Naive thymus-derived CD4-positive, alpha-beta T cell (primary cell): ENCODE results near the gene MYOCD. TPM values are rescaled to one million over a fixed set of nuclear protein-coding genes. Genes with fewer than 3 reads are reported as not detected.

ENCODE experiments used
- ATAC-seq: fragments of 150-1000 bp; cut with Tn5 transposase; 2 replicates; pipeline ENCODE4 v1.10.0; 2021; ENCODE audit warnings: mild to moderate bottlenecking, moderate library complexity
- CTCF ChIA-PET: fragments of 350-600 bp; sonication (Branson Sonifier 250); formaldehyde crosslinking; loops from one replicate; lab custom pipeline; 2021; ENCODE audit warnings: antibody characterized with exemption; lab: Charles Lee
- POLR2A ChIA-PET: fragments of 350-600 bp; sonication (Branson Sonifier 250); formaldehyde crosslinking; loops from one replicate; lab custom pipeline; 2021; ENCODE audit warnings: antibody characterized with exemption, inconsistent platforms; lab: Charles Lee
- DNase-seq, 9 donors: peaks; one replicate each; pipeline versions ENCODE4 v3.0.0 to v3.0.0-alpha.2; 2020 to 2022; ENCODE audit warnings: mixed read lengths in 1 of 9
- H3K27ac ChIP-seq: one replicate; pipeline ENCODE4 v1.7.0; 2013; ENCODE audit warnings: mild to moderate bottlenecking, low read depth, low read length, moderate library complexity
- H3K27me3 ChIP-seq, 2 donors: one replicate each; pipeline ENCODE4 v1.7.0; 2013; ENCODE audit warnings: low read length in 2 of 2, mild to moderate bottlenecking in 2 of 2, moderate library complexity in 2 of 2; ENCODE audit not compliant: control insufficient read depth in 2 of 2, insufficient read depth in 2 of 2
- H3K36me3 ChIP-seq, 3 experiments: 1 replicate in 2 of 3; 2 replicates in 1 of 3; pipeline ENCODE4 v1.7.0; 2013; ENCODE audit warnings: low read length in 3 of 3, mild to moderate bottlenecking in 3 of 3, moderate library complexity in 1 of 3; ENCODE audit not compliant: insufficient read depth in 3 of 3, control insufficient read depth in 2 of 3
- H3K4me1 ChIP-seq, 2 donors: one replicate each; pipeline ENCODE4 v1.7.0; 2013; ENCODE audit warnings: low read length in 2 of 2, mild to moderate bottlenecking in 2 of 2, moderate library complexity in 1 of 2; ENCODE audit not compliant: control insufficient read depth in 2 of 2, insufficient read depth in 2 of 2
- H3K4me3 ChIP-seq: 2 replicates; pipeline ENCODE4 v1.7.0; 2013; ENCODE audit warnings: mild to moderate bottlenecking, low read length
- H3K9me3 ChIP-seq, 3 experiments: 1 replicate in 2 of 3; 2 replicates in 1 of 3; pipeline ENCODE4 v1.7.0; 2013; ENCODE audit warnings: low read length in 3 of 3; ENCODE audit not compliant: control insufficient read depth in 2 of 3
- H3K27ac Mint-ChIP-seq, 9 donors: one replicate each; pipeline ENCODE4 v1.8.0; 2020 to 2022; ENCODE audit warnings: mixed read lengths in 9 of 9, mild to moderate bottlenecking in 8 of 9, moderate library complexity in 5 of 9, inconsistent platforms in 2 of 9
- H3K27me3 Mint-ChIP-seq, 5 donors: one replicate each; pipeline ENCODE4 v1.8.0; 2021 to 2022; ENCODE audit warnings: mixed read lengths in 5 of 5, mild to moderate bottlenecking in 1 of 5
- H3K36me3 Mint-ChIP-seq, 5 donors: one replicate each; pipeline ENCODE4 v1.8.0; 2020 to 2022; ENCODE audit warnings: mixed read lengths in 5 of 5, mild to moderate bottlenecking in 3 of 5, inconsistent platforms in 1 of 5
- H3K4me1 Mint-ChIP-seq, 7 donors: one replicate each; pipeline ENCODE4 v1.8.0; 2020 to 2022; ENCODE audit warnings: mixed read lengths in 7 of 7, mild to moderate bottlenecking in 3 of 7, inconsistent platforms in 1 of 7
- H3K4me3 Mint-ChIP-seq, 10 donors: one replicate each; pipeline ENCODE4 v1.8.0; 2020 to 2022; ENCODE audit warnings: mild to moderate bottlenecking in 10 of 10, mixed read lengths in 10 of 10, moderate library complexity in 6 of 10, inconsistent platforms in 2 of 10
- H3K9me3 Mint-ChIP-seq, 11 donors: one replicate each; pipeline ENCODE4 v1.8.0; 2020 to 2022; ENCODE audit warnings: mixed read lengths in 11 of 11, mild to moderate bottlenecking in 4 of 11, inconsistent platforms in 1 of 11, moderate library complexity in 1 of 11
- intact Hi-C, 2 donors: fragments of 100-400 bp; cut with micrococcal nuclease; formaldehyde crosslinking; loops; one replicate each; pipeline ENCODE4 v1.15.1; 2023
- polyA plus RNA-seq, 2 donors: library from polyadenylated mRNA; unstranded; fragments of 300-500 nt; fragmentation: Illumina TruSeq; gene quantifications; one replicate each; pipeline ENCODE4 v1.2.3, GENCODE V29; 2021
- total RNA-seq, 6 experiments: library from RNA in 5 of 6; stranded (reverse) in 5 of 6; gene quantifications; 1 replicate in 5 of 6; 2 replicates in 1 of 6; pipeline ENCODE4 v1.2.3 and lab custom pipeline; 2021 to 2026

Gene MYOCD
- total and polyA plus RNA-seq, 7 experiments from 2014 or later: not detected

GRCh38 chr17:12673788-12674187, 8.1 kb downstream of the MYOCD start:
- Histone ChIP-seq H3K4me1 (no peaks in the 10 kb centered on the region), H3K9me3 (no peaks in the 10 kb centered on the region), H3K27ac (no peak overlapping the region), H3K36me3 (no peaks in the 10 kb centered on the region), H3K4me3 (no peak overlapping the region), H3K27me3 (no peaks in the 10 kb centered on the region)
- Mint-ChIP-seq H3K4me3 (no peak overlapping the region), H3K4me1 (no peaks in the 10 kb centered on the region), H3K9me3 (peaks cover 0 to 5% (median 0%) of the 10 kb centered on the region in 11 donors), H3K27me3 (peaks cover 0 to 14% (median 7%) of the 10 kb centered on the region in 5 donors), H3K36me3 (no peaks in the 10 kb centered on the region), H3K27ac (no peak overlapping the region)
- DNase-seq (no peak), ATAC-seq (no peak)
- ChIA-PET POLR2A (no interaction called here), CTCF (no interaction called here)
- intact Hi-C loops: no loop called here

GRCh38 chr17:12680407-12680897, 14.8 kb downstream of the MYOCD start:
- ChIA-PET POLR2A (no interaction called here), CTCF (no interaction called here)
- Mint-ChIP-seq H3K4me3 (no peak overlapping the region), H3K27me3 (peaks cover 0 to 9% (median 0%) of the 10 kb centered on the region in 5 donors), H3K4me1 (no peaks in the 10 kb centered on the region), H3K9me3 (peaks cover 0 to 10% (median 3%) of the 10 kb centered on the region in 11 donors), H3K36me3 (no peaks in the 10 kb centered on the region), H3K27ac (no peak overlapping the region)
- ATAC-seq: no peak
- Histone ChIP-seq H3K27ac (no peak overlapping the region), H3K36me3 (no peaks in the 10 kb centered on the region), H3K9me3 (no peaks in the 10 kb centered on the region), H3K4me1 (no peaks in the 10 kb centered on the region), H3K4me3 (no peak overlapping the region), H3K27me3 (no peaks in the 10 kb centered on the region)
- intact Hi-C loops: no loop called here
- no peak for DNase-seq

GRCh38 chr17:12680993-12681392, 15.3 kb downstream of the MYOCD start:
- ATAC-seq (no peak), DNase-seq (no peak)
- POLR2A ChIA-PET: no interaction called here
- CTCF ChIA-PET: no interaction called here
- no peaks in the 10 kb centered on the region for H3K27me3 ChIP-seq
- no peaks in the 10 kb centered on the region for H3K4me1 ChIP-seq
- Mint-ChIP-seq H3K4me3 (no peak overlapping the region), H3K27me3 (peaks cover 0 to 9% (median 0%) of the 10 kb centered on the region in 5 donors), H3K27ac (no peak overlapping the region), H3K36me3 (no peaks in the 10 kb centered on the region), H3K9me3 (peaks cover 0 to 10% (median 3%) of the 10 kb centered on the region in 11 donors), H3K4me1 (no peaks in the 10 kb centered on the region)
- H3K4me3 ChIP-seq: no peak overlapping the region
- H3K36me3 ChIP-seq: no peaks in the 10 kb centered on the region
- H3K27ac ChIP-seq: no peak overlapping the region
- intact Hi-C loops: no loop called here
- H3K9me3 ChIP-seq: no peaks in the 10 kb centered on the region

GRCh38 chr17:12683299-12683698, 17.6 kb downstream of the MYOCD start:
- H3K27ac Mint-ChIP-seq: no peak overlapping the region
- no peaks in the 10 kb centered on the region for H3K36me3 Mint-ChIP-seq
- no peaks in the 10 kb centered on the region for H3K36me3 ChIP-seq
- no peaks in the 10 kb centered on the region for H3K27me3 ChIP-seq
- H3K4me3 ChIP-seq: no peak overlapping the region
- DNase-seq: no peak
- no peak overlapping the region for H3K4me3 Mint-ChIP-seq
- peaks cover 0 to 10% (median 7%) of the 10 kb centered on the region in 11 donors for H3K9me3 Mint-ChIP-seq
- no peaks in the 10 kb centered on the region for H3K4me1 Mint-ChIP-seq
- intact Hi-C loops: no loop called here
- no peak for ATAC-seq
- no peak overlapping the region for H3K27ac ChIP-seq
- H3K27me3 Mint-ChIP-seq: peaks cover 0 to 9% (median 0%) of the 10 kb centered on the region in 5 donors
- H3K4me1 ChIP-seq: no peaks in the 10 kb centered on the region
- H3K9me3 ChIP-seq: no peaks in the 10 kb centered on the region
- CTCF ChIA-PET: no interaction called here
- POLR2A ChIA-PET: no interaction called here

GRCh38 chr17:12686486-12686885, 20.8 kb downstream of the MYOCD start:
- no peak overlapping the region for H3K4me3 Mint-ChIP-seq
- intact Hi-C loops: no loop called here
- Histone ChIP-seq H3K27me3 (no peaks in the 10 kb centered on the region), H3K4me1 (no peaks in the 10 kb centered on the region), H3K9me3 (no peaks in the 10 kb centered on the region), H3K4me3 (no peak overlapping the region), H3K36me3 (no peaks in the 10 kb centered on the region), H3K27ac (no peak overlapping the region)
- no peak overlapping the region for H3K27ac Mint-ChIP-seq
- H3K27me3 Mint-ChIP-seq: peaks cover 0 to 9% (median 3%) of the 10 kb centered on the region in 5 donors
- no peaks in the 10 kb centered on the region for H3K4me1 Mint-ChIP-seq
- DNase-seq: no peak
- H3K9me3 Mint-ChIP-seq: peaks cover 0 to 17% (median 8%) of the 10 kb centered on the region in 11 donors
- H3K36me3 Mint-ChIP-seq: no peaks in the 10 kb centered on the region
- ChIA-PET POLR2A (no interaction called here), CTCF (no interaction called here)
- no peak for ATAC-seq

- H3K27me3 ChIP-seq: no peaks in the 10 kb centered on the region
- CTCF ChIA-PET: no interaction called here
- Mint-ChIP-seq H3K9me3 (peaks cover 0 to 18% (median 5%) of the 10 kb centered on the region in 11 donors), H3K27me3 (peaks cover 0 to 9% (median 3%) of the 10 kb centered on the region in 5 donors), H3K36me3 (no peaks in the 10 kb centered on the region), H3K4me3 (no peak overlapping the region), H3K27ac (peak overlapping the region in 1 of 9 donors; percentile 44), H3K4me1 (no peaks in the 10 kb centered on the region)
- ATAC-seq (no peak), DNase-seq (no peak)
- no peak overlapping the region for H3K4me3 ChIP-seq
- POLR2A ChIA-PET: no interaction called here
- H3K36me3 ChIP-seq: no peaks in the 10 kb centered on the region
- intact Hi-C loops: no loop called here
- no peaks in the 10 kb centered on the region for H3K4me1 ChIP-seq
- no peaks in the 10 kb centered on the region for H3K9me3 ChIP-seq
- no peak overlapping the region for H3K27ac ChIP-seq
These were observed 22.7 kb downstream of the MYOCD start for GRCh38 chr17:12688382-12688781.

GRCh38 chr17:12691173-12691572, 25.5 kb downstream of the MYOCD start:
- ATAC-seq (no peak), DNase-seq (no peak)
- no peak overlapping the region for H3K27ac ChIP-seq
- intact Hi-C loops: no loop called here
- no peaks in the 10 kb centered on the region for H3K27me3 ChIP-seq
- Mint-ChIP-seq H3K27me3 (peaks cover 0 to 3% (median 0%) of the 10 kb centered on the region in 5 donors), H3K4me1 (no peaks in the 10 kb centered on the region), H3K9me3 (peaks cover 0 to 14% (median 2%) of the 10 kb centered on the region in 11 donors), H3K4me3 (no peak overlapping the region), H3K27ac (no peak overlapping the region), H3K36me3 (no peaks in the 10 kb centered on the region)
- no peaks in the 10 kb centered on the region for H3K4me1 ChIP-seq
- no peaks in the 10 kb centered on the region for H3K9me3 ChIP-seq
- no peak overlapping the region for H3K4me3 ChIP-seq
- ChIA-PET CTCF (no interaction called here), POLR2A (no interaction called here)
- no peaks in the 10 kb centered on the region for H3K36me3 ChIP-seq
